ENCODE results near the gene HOXA5.

HOXA5 gene

GRCh38 chr7:27107391-27108381 lies 35.8 kb downstream of the HOXA5 start:
- DNase-seq (ENCODE audit: low read depth), result no peak

DNA sequence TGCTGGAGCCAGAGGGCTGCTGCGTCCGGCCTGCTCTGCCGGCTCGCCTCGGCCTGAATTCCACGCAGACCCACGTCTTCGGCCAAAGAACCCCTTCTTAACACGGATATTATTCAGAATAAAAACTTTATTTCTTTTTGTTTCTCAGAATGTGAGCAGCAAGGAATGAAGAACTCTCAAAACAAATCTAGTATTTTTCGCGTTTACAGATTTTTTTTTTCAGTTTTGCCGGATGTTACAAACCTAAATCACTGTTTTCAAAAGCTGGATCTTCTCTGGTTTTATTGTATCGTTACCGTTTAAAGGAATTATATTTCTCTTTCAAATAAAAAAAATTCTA lies 36.6 kb downstream of the HOXA5 start:
- DNase-seq (ENCODE audit: low read depth), result no peak

GRCh38 chr7:27106181-27106900 lies 37.1 kb downstream of the HOXA5 start:
- DNase-seq (ENCODE audit: low read depth), result no peak

DNA sequence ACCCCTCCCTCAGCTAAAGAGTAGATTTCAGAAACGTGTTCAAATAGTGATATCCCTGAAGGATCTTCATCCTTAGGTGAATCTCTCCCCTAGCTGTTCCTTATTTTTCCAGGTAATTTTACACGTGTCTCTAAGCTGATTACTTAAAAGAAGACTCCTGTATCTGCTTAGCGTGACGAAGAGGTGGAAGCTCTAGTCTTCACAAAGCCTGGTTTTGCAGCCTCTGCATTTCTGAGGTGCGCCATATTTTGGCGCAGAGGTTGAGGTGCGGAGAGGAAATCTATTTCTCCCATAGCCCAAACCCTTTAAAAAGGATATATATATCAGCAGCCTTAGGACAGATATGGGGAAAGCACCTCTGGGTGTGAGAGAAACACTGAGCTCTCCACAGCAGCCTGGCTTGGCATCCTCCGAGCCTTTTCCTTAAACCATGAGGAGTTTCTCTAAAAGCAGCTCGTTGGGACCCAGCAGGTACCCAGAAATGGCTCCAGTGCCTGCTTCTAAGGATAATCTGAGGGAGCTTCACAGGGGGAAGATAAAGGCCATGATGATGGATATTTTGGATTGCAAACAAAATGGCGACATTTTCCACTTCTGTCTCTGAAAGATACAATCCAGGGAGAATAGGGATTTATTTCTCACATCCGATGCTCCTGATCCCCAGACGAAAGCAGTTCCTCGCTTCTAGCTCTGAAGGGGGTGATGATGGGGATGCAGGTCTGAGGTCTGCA lies 38.0 kb downstream of the HOXA5 start:
- DNase-seq (ENCODE audit: low read depth), result no peak

DNA sequence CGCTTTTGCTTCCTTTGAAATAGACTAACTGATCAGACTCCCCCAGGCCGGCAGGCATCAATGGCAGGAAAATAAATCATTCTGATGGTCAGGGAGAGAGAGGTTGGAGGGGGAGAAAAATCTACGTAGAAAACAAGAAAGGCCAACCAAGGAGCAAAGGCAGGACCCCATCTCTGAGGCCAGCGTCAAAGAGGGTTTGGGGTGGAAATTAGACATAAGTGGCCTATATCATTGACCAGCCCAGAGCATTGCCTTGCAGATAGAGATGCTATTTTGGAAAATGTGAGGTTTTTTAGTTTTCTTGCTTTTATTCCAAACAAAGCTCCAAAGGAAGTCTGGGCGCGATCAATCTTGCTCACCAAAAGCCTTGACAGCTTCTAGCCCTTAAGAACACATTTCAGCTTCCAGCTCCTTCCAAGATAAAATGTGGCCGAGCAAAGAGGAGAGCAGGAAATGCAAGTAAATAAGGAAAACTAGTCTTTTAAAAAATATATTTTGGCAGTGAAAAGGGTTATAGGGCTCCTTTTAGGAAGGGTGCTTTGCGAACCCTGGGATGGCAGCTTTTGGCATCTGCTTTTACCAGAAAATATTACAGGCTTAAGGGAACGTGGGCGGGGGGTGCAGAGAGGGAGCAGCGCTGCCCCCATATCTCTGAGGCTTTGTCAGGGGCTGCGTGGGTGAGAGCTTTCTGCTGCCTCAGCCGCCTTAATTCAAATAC lies 39.0 kb downstream of the HOXA5 start:
- no peak for DNase-seq (ENCODE audit: low read depth)

- no peak for DNase-seq (ENCODE audit: low read depth)
Observed at GRCh38 chr7:27103489-27104226, 39.8 kb downstream of the HOXA5 start.

DNA sequence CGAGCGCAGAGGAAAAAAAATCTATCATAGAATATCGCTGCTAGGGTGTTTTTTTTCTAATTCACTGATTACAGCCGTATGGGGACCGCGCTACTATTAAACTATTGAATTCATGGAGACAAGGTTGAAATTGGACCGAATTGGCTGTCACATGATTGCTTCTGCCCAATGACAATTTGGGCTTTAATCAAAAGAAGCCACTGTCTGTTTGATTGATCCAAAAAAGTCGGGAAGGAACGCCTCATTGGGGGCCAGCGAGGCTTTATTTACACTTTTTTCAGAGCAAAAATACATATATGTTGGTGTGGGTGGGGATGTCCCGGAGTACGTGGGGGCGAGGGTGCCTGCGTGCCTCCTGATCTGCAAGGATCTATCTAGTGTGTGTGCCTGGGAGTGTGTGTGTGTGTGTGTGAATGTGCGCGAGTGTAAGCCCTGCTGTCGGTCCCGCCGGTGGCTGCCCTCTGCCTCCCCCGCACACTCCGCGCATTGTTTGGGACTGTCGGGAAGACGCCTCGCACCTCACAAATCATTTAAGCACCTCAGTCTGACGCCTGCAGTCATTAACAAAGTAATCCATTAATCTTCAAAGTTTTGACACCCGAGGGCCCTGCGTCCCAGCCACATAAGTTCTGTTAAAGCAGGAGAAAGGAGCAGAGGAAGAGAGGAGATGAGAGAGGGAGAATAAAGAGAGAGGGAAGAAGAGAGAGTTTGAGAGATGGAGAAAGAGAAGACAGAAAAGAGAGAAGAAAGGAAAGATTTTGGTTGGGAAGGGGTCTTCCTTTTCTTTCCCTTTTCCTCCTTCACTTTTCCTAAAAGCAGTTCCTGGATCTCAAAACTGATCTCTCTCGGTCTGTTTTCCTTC lies 40.7 kb downstream of the HOXA5 start, which contains the start of gene HOXA2:
Gene HOXA2, minus strand, starts transcription at position 103 of the 862 bp plus-strand sequence. CDS start 183 bp downstream, outside the sequence.
- DNase-seq (ENCODE audit: low read depth), result no peak

DNA sequence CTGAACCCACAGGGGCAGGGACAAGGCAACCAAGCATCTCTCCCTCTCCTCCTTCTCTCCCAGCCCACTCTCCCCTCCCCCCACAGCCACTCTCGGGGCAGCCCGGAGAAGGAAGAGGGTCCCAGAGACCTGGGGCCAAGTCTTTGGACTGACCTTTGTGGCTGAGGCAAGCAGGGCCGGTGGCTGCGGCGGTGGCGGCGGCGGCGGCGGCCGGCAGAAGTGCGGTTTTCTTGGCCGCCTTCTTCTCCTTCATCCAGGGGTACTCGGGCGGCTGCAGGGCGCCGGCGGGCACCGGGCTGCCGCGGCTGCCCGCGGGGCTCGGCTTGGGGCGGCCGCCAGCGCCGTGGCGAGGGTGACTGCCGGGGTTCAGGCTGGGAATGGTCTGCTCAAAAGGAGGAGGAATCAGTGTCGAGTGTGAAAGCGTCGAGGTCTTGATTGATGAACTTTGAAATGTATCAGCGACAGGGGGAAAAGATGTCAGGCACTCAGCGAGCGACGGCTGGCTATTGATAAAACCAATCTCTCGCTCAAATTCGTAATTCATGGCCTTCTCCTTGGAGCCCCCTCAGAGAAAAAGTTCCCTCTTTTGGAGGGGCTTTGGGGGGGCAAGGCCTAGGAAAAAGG lies 41.4 kb downstream of the HOXA5 start:
- DNase-seq (ENCODE audit: low read depth), result no peak

DNA sequence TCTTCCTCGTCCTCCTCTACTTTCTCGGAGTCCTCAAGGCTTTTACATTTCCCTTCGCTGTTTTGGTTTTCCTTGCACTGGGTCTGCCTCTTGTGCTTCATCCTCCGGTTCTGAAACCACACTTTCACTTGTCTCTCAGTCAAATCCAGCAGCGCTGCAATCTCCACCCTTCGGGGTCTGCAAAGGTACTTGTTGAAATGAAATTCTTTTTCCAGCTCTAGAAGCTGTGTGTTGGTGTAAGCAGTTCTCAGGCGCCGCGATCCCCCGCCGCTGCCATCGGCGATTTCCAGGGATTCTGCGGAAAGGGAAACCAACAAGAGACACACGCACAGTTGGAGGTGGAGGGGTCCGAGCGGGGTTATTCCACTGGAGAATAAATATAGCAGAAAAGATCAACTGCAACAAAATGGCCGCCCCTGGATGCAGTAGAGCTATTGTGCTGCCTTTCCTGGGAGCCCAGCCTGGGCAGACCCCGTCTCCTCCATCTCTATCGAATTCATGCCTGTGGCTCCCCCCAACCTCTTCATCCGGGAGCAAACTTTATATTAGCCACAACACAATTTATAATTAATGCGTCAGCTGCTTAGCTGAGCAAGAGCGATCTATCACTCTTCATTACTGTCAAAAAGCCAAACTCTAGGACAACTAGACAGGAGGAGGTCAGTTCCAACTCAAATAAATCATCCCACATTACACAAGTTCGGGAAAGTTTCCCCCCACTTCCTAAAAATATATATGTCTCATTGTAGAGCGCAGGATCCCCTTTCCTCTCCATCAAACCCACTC lies 42.1 kb downstream of the HOXA5 start:
- no peak for DNase-seq (ENCODE audit: low read depth)

DNA sequence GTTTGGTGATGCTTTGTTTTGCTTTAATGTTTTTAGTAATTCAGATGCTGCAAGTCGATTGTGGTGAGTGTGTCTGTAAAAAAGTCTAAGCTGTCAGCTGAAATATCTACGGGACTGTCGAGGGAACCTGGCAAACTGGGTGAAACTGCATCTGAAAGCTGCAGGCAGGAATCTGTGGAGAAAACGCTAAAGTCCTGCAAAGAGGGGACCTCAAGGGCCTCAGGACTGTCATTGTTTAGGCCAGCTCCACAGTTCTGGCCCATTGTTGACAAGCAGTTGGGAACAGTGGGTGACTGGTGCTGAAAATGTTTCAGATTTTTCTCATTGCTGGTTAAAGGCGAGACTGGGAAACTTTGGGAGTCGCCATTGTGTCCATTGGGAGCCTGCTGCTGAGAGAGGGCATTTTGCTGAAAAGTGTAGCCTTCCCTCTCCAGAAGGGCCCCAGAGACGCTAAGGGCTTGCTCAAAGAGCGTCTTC lies 42.7 kb downstream of the HOXA5 start:
- DNase-seq (ENCODE audit: low read depth), result no peak

DNA sequence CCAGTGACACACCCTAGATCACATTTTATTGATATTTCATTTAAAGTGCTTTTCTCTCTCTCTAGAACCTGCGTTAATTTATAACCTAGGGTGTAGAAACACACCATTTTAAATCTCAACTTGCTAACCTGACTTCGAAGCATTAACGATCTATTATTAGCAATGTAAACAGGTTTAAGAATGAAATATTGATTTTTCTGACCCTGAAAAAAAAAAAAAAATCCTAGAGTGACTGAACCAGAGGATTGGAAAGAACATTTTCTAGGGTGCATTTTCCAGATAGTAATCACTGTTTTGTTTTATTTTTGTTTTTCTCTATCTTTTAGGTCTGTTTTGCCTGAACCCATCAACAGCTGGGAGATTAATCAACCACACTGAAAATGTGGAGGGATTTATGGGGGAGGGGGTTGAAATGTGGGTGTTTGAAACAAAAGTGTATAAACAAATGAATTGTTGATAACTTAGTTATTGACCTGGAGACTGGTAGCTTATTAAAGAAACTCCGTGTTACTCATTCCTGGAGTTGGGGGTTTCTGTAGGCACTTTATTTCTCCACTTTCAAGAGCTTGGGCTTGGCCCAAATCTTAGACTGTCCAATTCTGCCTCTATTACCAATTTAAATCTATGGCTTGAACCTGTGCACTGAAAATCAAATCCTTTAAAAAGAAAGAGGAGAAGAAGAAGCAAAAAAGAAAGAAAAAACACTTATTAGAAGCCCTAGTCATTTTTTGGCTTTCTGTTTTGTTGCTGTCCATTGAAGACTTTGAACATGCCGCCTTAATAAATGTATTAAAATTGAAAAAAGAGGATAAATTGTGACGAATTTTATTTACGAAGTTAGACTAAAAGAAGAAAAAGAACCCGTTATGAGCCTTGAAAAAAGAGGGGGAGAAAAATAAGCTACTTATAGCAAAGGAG lies 43.8 kb downstream of the HOXA5 start:
- DNase-seq (ENCODE audit: low read depth), result no peak

GRCh38 chr7:27098578-27099451 lies 44.7 kb downstream of the HOXA5 start:
- DNase-seq (ENCODE audit: low read depth), result peak; percentile 41

- DNase-seq (ENCODE audit: low read depth), result peak; percentile 29
Observed at GRCh38 chr7:27097686-27098577, 45.5 kb downstream of the HOXA5 start.

DNA sequence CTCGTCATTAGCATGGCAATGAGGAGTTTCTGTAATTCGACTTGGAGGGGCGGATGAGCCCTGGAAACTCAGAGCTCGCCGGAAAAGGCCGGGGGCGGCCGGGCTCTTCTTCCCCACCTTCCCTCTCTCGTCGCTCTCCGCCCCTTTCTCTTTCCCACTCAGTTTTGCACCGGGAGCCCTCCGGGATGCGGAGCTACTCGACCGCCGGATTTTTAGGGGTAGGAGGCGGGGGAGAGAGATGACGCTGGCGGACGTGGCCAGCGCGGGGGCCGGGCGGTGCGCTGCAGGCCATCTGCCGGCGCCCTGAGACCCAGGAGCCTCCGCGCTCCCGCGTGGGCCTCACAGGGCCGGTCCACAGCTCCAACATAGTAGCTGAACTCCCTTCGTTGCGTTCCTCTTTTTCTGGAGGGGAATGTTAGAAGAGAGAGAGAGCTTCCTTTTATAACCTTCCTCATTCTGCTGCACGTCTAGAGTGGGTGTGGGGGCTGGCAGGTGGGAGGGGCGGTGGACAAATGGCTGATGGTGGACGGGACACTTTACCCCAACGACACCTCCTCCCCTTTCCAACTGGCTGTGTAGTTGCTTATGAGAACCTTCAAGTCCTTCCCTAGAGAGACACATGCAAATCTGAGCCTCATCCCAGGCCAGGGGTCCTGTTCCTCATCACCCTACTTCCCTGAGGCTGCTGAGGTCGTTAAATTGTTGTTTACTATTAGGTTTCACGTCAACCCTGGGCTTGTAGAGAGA lies 46.5 kb downstream of the HOXA5 start:
- peak; percentile 70 for DNase-seq (ENCODE audit: low read depth)
